Activated naive CD8-positive, alpha-beta T cell (primary cell): ENCODE data around the gene MRPS6.

Experiments
- H3K27ac Mint-ChIP-seq: one replicate; pipeline ENCODE4 v1.8.0; 2021; ENCODE audit warnings: mixed read lengths
- H3K27me3 Mint-ChIP-seq: one replicate; pipeline ENCODE4 v1.8.0; 2021; ENCODE audit warnings: mixed read lengths
- H3K36me3 Mint-ChIP-seq: one replicate; pipeline ENCODE4 v1.8.0; 2021; ENCODE audit warnings: mixed read lengths
- H3K4me1 Mint-ChIP-seq: one replicate; pipeline ENCODE4 v1.8.0; 2021; ENCODE audit warnings: low read depth, mixed read lengths
- H3K4me3 Mint-ChIP-seq: one replicate; pipeline ENCODE4 v1.8.0; 2021; ENCODE audit warnings: mild to moderate bottlenecking, mixed read lengths
- H3K9me3 Mint-ChIP-seq: one replicate; pipeline ENCODE4 v1.8.0; 2021; ENCODE audit warnings: low read depth, mixed read lengths

MRPS6 gene

DNA sequence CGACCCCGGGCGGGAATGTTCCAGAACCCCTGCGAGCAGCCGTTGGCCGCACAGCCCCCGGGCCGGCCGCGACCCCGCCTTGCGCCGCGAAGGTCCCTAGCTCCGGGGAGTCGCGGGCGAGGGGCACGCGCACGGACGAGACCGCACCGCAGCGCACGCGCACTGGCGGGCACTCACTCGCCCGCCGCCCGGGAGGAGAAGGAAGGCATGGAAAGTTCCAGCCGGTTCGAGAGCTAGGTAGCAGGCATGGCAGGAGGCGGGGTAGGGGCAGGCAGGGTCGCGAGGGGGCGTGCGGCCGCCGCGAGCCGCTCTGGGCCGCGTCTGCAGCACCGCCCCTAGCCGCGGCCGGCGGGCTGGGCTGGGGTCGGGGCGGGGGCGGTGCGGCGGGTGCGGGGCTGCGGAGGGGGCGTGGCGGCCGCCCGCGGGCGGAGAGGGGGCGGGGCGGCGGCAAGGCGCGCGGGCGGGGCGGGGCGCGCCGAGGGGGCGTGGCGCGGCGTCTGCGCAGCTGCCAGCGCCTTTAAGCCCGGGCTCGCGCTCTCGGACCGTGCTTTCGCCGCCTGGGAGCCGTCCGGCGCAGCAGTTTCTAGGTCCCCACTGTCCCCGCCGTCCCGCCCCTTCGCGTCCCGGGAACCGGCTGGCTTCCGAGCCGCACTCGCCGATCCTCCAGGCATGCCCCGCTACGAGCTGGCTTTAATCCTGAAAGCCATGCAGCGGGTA is at the start of gene MRPS6, which contains the start of gene SLC5A3:
MRPS6 (plus strand) TSS at position 547 of the 717 bp plus-strand sequence; CDS start at position 670, 123 bp downstream.
SLC5A3 (plus strand) TSS at position 547 of the 717 bp plus-strand sequence. CDS start 21,621 bp downstream, outside the sequence.
- no peaks in the 10 kb centered on the region for H3K9me3 Mint-ChIP-seq
- no peaks in the 10 kb centered on the region for H3K27me3 Mint-ChIP-seq
- peak within 1 kb of the TSS; percentile 95 for H3K27ac Mint-ChIP-seq
- peak within 1 kb of the TSS; percentile 87 for H3K4me3 Mint-ChIP-seq
- H3K36me3 Mint-ChIP-seq: peaks cover 18% of the 10 kb centered on the region
- peaks cover 46% of the 10 kb centered on the region for H3K4me1 Mint-ChIP-seq

DNA sequence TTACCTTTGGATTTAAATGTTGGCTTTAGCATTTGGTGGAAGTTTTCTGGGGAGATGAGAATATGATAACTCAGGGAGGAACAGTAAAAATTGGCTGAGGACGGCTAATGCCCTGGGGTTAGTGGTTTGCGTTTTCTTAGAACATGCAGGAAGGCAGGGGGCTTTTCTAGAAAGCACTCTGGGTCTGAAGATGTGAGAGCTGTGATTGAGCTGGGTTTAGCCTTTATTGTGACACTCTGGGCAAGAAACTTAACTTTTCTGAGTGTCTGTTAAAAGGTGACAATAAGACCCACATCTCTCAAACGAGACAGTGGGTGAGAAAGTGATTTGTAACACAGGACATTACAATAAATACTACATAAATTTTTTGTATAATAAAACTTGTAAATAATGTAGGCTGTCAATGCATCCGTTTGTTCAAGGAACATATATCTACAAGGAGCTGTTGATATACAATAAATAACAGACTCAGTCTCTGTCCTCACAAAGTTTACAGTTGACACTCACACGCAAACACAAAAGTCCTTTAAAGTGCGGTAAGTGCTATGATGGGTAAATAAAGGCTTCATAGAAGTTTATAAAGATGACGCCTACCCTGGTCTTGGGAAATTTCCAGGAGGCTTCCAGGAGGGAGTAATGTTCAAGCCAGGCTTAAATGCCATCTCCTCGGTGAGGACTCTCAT is 49.5 kb upstream of the MRPS6 start:
- H3K27me3 Mint-ChIP-seq: no peaks in the 10 kb centered on the region

DNA sequence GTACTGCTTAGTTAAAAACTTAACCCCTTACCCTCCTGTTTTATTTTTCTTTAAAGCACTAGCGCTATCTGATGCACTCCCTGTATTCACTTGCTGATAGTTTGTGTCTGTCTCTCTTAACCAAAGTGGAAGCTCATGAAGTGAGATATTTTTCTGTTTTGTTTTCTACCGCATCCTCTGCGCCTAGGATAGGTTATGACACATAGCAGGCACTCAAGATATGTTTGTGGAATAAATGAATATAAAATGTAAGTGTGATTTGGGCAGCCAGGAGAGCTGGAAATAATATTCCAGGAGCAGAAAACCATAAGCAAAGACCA is 49.0 kb upstream of the MRPS6 start:
- Mint-ChIP-seq H3K4me3 (no peak overlapping the region), H3K36me3 (no peaks in the 10 kb centered on the region), H3K27me3 (no peaks in the 10 kb centered on the region), H3K9me3 (no peaks in the 10 kb centered on the region), H3K4me1 (peaks cover 15% of the 10 kb centered on the region), H3K27ac (no peak overlapping the region)

More for the DNA sequence above, 49.5 kb upstream of the MRPS6 start:
- no peak overlapping the region for H3K27ac Mint-ChIP-seq
- no peaks in the 10 kb centered on the region for H3K36me3 Mint-ChIP-seq
- no peak overlapping the region for H3K4me3 Mint-ChIP-seq
- peaks cover 17% of the 10 kb centered on the region for H3K4me1 Mint-ChIP-seq
- H3K9me3 Mint-ChIP-seq: no peaks in the 10 kb centered on the region

- no peak overlapping the region for H3K4me3 Mint-ChIP-seq
- H3K4me1 Mint-ChIP-seq: peaks cover 23% of the 10 kb centered on the region
- H3K27me3 Mint-ChIP-seq: no peaks in the 10 kb centered on the region
- H3K9me3 Mint-ChIP-seq: no peaks in the 10 kb centered on the region
- H3K27ac Mint-ChIP-seq: no peak overlapping the region
- H3K36me3 Mint-ChIP-seq: no peaks in the 10 kb centered on the region
Observed at GRCh38 chr21:34027721-34028461, 45.5 kb upstream of the MRPS6 start.

- Mint-ChIP-seq H3K4me3 (peak overlapping the region; percentile 48), H3K9me3 (no peaks in the 10 kb centered on the region), H3K27me3 (no peaks in the 10 kb centered on the region), H3K36me3 (no peaks in the 10 kb centered on the region), H3K4me1 (peaks cover 25% of the 10 kb centered on the region), H3K27ac (peak overlapping the region; percentile 92)
Observed at GRCh38 chr21:34029743-34030528, 43.4 kb upstream of the MRPS6 start.

DNA sequence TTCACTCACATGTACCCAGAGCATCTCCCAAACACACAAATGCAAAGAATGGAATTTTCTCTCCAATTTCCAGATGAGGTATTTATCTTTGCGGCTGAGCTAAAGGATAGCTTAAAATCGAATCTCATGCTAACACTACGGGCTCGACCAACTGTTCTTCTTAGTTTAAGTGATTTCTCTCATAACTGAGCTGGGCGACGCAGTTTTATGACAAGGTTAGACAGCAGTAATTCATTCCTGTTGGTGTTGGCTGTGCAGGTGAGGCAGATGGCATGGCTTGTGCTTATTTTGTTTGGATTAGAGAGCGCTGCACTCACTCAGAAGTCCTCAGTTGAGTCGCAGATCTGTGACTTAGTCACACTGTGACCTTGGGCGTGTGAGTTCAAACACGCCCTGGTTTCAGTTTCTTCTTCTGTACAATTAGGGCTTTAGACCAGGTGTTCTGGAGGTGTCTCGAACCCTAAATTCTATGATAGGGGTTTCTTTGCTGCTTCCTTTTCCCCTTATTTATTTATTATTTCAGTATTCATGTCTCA is 41.5 kb upstream of the MRPS6 start:
- Mint-ChIP-seq H3K9me3 (peaks cover 4% of the 10 kb centered on the region), H3K27me3 (no peaks in the 10 kb centered on the region), H3K36me3 (peaks cover 5% of the 10 kb centered on the region), H3K27ac (peak overlapping the region; percentile 34), H3K4me3 (no peak overlapping the region), H3K4me1 (peaks cover 25% of the 10 kb centered on the region)

DNA sequence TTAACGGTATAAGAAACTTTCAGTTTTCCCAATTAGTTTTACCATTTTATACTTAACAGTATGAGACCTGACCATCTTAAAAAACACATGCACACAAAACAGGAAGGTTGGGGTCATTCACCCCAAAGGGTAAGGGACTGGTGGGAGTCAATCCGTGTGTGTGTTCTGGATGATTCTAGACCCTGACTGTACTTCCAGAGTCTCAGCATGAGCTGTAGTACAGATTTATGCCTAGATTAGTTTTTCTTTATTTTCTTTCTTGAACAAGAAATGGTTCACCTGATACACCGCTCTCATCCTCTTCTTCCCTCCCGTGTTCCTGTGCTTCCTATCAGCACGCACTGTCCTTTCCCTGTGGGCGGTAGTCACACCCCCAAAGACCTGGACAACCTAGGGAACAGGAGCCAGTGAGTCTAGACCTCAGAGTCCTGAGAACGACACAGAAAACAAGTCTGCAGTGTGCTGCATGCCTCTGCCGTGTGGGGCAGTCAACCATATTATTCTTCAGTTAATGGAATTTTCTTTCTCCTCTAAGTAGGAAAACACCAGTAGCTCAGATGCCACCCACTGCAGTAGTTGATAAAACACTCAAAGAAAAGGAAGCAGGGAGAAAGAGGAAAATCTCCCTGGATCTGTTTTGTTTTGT is 38.9 kb upstream of the MRPS6 start:
- no peaks in the 10 kb centered on the region for H3K27me3 Mint-ChIP-seq
- H3K9me3 Mint-ChIP-seq: peaks cover 4% of the 10 kb centered on the region
- peaks cover 5% of the 10 kb centered on the region for H3K36me3 Mint-ChIP-seq
- H3K27ac Mint-ChIP-seq: no peak overlapping the region
- H3K4me1 Mint-ChIP-seq: peaks cover 25% of the 10 kb centered on the region
- H3K4me3 Mint-ChIP-seq: no peak overlapping the region

GRCh38 chr21:34035619-34036354 is 37.6 kb upstream of the MRPS6 start:
- H3K9me3 Mint-ChIP-seq: peaks cover 4% of the 10 kb centered on the region
- no peak overlapping the region for H3K27ac Mint-ChIP-seq
- peaks cover 17% of the 10 kb centered on the region for H3K4me1 Mint-ChIP-seq
- H3K4me3 Mint-ChIP-seq: no peak overlapping the region
- H3K27me3 Mint-ChIP-seq: no peaks in the 10 kb centered on the region
- H3K36me3 Mint-ChIP-seq: peaks cover 5% of the 10 kb centered on the region

DNA sequence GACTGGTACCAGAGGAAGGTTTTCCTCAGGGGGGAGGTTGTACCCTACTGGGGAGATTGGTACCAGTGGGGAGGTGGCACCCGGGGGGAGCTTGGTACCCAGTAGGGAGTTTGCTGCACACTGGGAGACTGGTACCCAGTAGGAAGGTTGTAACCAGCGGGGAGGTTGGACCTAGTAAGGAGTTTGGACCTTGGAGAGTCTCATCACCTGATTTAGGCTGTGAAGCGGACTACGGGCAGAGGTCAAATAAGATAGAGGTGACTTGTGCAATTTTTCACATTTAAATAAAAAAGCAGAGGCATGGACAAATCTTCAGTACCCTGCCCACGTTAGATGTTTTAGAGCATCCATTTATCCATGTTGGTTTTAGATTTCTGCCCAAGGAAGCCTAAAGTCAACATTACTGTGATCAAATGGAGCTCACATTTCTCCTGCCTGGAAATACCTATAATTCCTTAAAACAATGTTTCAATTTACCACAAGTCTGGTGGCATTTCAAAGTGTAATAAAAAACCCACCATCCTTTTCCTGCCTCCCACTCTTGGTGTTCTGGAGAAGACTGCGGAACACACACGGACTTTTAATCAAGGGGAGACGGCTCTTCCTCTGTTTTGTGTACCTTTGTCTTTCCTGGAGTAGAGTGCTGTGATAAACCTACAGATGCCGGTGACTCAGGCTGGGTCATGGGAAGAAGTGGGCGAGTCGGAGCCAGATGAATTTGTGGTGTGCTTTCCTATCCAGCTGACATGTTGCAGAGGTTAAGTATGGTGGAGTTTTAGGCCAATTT is 36.2 kb upstream of the MRPS6 start:
- Mint-ChIP-seq H3K4me1 (peaks cover 7% of the 10 kb centered on the region), H3K27ac (no peak overlapping the region), H3K9me3 (peaks cover 4% of the 10 kb centered on the region), H3K36me3 (peaks cover 5% of the 10 kb centered on the region), H3K4me3 (no peak overlapping the region), H3K27me3 (no peaks in the 10 kb centered on the region)

DNA sequence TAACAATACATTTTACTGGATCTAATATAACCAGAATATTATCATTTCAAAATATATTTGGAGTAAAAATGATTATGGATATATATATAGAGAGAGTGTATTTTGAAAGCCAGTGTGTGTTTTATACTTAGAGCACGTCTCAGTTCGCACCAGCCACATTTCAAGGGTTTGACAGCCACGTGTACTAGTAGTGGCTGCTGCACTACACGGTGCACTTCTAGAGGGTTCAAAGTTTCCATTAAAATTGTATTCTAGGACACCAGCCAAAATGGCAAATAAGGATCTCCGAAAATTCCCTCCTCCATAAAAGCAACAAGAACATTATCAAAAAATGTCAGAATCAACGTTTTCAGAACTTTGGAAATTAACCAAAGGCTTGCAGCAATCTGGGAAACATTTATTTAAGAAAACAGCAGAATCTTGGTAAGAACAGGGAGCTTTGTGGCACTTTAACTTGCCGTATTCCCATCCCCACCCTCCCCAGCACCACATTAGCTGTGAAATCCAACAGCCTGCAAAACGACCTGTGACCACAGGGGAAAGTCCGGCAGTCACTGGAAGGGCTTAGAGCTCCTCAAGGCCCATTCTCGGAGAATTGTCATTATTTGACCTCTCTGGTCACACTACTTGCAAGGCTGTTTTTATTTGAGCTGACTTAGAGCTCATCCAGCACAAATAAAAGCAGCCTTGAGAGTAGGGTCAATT is 33.5 kb upstream of the MRPS6 start:
- Mint-ChIP-seq H3K4me1 (no peaks in the 10 kb centered on the region), H3K27ac (no peak overlapping the region), H3K36me3 (peaks cover 5% of the 10 kb centered on the region), H3K4me3 (no peak overlapping the region), H3K27me3 (no peaks in the 10 kb centered on the region), H3K9me3 (peaks cover 4% of the 10 kb centered on the region)

DNA sequence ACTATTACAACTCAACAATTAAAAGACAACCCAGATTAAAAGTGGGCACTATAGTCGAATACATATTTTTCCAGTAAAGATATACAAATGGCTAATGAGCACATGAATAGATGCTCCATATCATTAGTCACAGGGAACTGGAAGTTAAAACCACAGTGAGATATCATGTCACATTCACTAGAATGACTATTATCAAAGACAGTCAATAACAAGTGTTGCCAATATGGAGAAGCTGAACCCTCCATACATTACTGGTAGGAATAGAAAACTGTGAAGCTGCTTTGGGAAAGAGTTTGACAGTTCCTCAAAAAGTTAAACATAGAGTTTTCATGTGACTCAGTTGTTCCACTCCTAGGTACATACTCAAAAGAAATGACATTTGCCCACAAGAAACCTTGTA is 30.6 kb upstream of the MRPS6 start:
- no peaks in the 10 kb centered on the region for H3K36me3 Mint-ChIP-seq
- peaks cover 3% of the 10 kb centered on the region for H3K4me1 Mint-ChIP-seq
- no peak overlapping the region for H3K4me3 Mint-ChIP-seq
- H3K9me3 Mint-ChIP-seq: no peaks in the 10 kb centered on the region
- H3K27me3 Mint-ChIP-seq: no peaks in the 10 kb centered on the region
- H3K27ac Mint-ChIP-seq: no peak overlapping the region

DNA sequence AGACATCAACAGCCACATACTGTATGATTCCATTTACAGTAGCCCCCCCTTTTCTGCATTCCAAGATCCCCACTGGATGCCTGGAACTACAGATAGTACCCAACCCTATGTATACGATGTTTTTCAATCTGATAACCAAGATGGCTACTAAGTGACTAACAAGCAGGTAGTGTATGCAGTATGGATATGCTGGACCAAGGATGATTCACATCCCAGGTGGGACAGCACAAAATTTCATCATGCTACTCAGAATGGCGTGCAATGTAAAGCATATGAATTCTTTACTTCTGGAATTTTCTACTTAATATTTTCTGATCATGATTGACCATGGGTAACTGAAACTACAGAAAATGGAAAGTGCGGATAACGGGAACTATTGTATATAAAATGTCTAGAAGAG is 30.0 kb upstream of the MRPS6 start:
- H3K4me1 Mint-ChIP-seq: peaks cover 3% of the 10 kb centered on the region
- H3K27ac Mint-ChIP-seq: no peak overlapping the region
- H3K9me3 Mint-ChIP-seq: no peaks in the 10 kb centered on the region
- no peak overlapping the region for H3K4me3 Mint-ChIP-seq
- no peaks in the 10 kb centered on the region for H3K27me3 Mint-ChIP-seq
- no peaks in the 10 kb centered on the region for H3K36me3 Mint-ChIP-seq
